Measurements from ENCODE around the gene TUBB2B. TPM values are rescaled to one million over a fixed set of nuclear protein-coding genes. Genes with fewer than 3 reads are reported as not detected.
A peak's percentile ranks its signal among the peaks of the same experiment; 100 is the strongest.

TUBB2B gene
- total and polyA plus RNA-seq, 9 of the 15 experiments (the other 6 are each of a cell fraction or from before 2014, with no cell fraction given) = 0.11 to 9.7 (median 4.6) TPM

- TF ChIP-seq TAF9B (IDR thresholded peaks at IDR 0.05; ENCODE audit: partially characterized antibody) (no peak), GATA2 (CRISPR knock-in tag; IDR thresholded peaks at IDR 0.05) (peak; percentile 84), THRAP3 (IDR thresholded peaks at IDR 0.05; ENCODE audit: borderline replicate concordance) (no peak), DPF2 (IDR thresholded peaks at IDR 0.05) (peak; percentile 64), MAX (CRISPR knock-in tag; IDR thresholded peaks at IDR 0.05) (no peak; the same call in 1 of the 2 replicates), TEAD2 (tag; IDR thresholded peaks at IDR 0.05) (no peak), ELF1 (tag; IDR thresholded peaks at IDR 0.05) (0 out of 2 replicates have a peak, but pooled peaks have one; percentile 13), DEAF1 (CRISPR knock-in tag; IDR thresholded peaks at IDR 0.05) (peak; percentile 78), ZNF699 (CRISPR knock-in tag; IDR thresholded peaks at IDR 0.05; ENCODE audit: insufficient replicate concordance) (no peak), ZNF143 (CRISPR knock-in tag; IDR thresholded peaks at IDR 0.05) (0 out of 2 replicates have a peak, but pooled peaks have one; percentile 46), ZEB2 (IDR thresholded peaks at IDR 0.05) (peak; percentile 47; the same call in 1 of the 2 replicates), ZNF318 (IDR thresholded peaks at IDR 0.05; ENCODE audit: borderline replicate concordance in 1 of 2, low read depth in 1 of 2) (no peak), SMAD4 (CRISPR knock-in tag; conservative IDR thresholded peaks at IDR 0.05) (peak; percentile 51; the same call in 1 of the 2 replicates), MECOM (CRISPR knock-in tag; IDR thresholded peaks at IDR 0.05) (no peak), FOXA3 (CRISPR knock-in tag; conservative IDR thresholded peaks at IDR 0.05 in 1 of 2, IDR thresholded peaks at IDR 0.05 in 1 of 2) (0 out of 4 replicates have a peak, but pooled peaks of 1 of the 2 experiments have one; percentile 62), MAFF (IDR thresholded peaks at IDR 0.05; ENCODE audit: low read length) (0 out of 2 replicates have a peak, but pooled peaks have one; percentile 12), TBL1XR1 (IDR thresholded peaks at IDR 0.05; ENCODE audit: low read length in 2 of 2) (peak in 1 of 2 experiments; percentile 80; a peak in 1 of 4 replicates), CBX5 (IDR thresholded peaks at IDR 0.05; ENCODE audit: borderline replicate concordance, low read depth) (no peak)
These were observed 24.2 kb upstream of the TUBB2B start (continued) for GRCh38 chr6:3251462-3252314.
